HG02885 (cell line): ENCODE measurements around the gene PI4KA.

Experiments
- ATAC-seq: cut with Tn5 transposase; IDR thresholded peaks from one replicate; pipeline ENCODE4 v1.9.1; 2021; ENCODE audit warnings: mild to moderate bottlenecking; ENCODE audit not compliant: unreplicated experiment, poor library complexity

The PI4KA gene

GRCh38 chr22:20794650-20795413 lies 63.8 kb downstream of the PI4KA start:
- ATAC-seq = no peak

DNA sequence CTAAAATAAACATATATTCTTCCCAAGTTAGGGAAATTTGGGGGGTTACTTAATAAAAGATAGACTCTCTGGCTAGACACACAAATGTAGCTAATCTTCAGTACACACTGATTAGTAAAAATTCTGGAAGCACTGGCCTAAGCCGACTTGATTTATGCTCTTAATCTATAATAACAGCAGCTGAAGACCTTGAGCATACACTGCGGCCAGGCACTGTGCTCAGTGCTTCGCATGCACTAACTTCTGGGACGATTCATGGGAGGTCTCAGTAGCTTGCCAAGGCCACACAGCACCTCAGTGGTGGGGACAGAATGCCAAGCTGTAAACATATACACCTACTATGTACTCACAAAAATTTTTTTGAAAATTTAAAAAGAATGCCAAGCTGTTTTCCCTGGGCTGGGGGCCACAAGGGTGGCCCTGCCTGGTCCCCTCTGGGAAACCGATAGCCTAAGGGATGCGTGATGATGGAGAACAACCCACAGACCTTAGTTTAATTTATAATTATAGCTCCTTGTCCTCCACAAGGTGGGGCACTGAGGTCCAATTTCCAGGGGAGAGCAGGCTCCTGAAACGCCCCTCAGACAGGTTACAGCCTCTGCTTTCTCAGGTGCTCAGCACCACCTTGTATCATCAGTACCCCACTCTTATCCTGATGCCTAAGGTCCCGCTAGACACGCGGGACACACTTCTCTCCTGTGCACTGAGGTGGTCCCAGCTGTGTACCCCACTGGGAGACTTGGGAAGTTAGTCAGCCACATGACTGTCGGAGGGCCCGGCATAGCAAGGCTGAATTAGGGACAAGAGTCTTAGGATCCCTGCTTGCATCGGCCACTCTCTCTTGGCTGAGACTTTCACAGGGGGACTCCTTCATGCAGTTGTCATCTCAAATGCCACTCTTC lies 64.6 kb downstream of the PI4KA start:
- no peak for ATAC-seq

DNA sequence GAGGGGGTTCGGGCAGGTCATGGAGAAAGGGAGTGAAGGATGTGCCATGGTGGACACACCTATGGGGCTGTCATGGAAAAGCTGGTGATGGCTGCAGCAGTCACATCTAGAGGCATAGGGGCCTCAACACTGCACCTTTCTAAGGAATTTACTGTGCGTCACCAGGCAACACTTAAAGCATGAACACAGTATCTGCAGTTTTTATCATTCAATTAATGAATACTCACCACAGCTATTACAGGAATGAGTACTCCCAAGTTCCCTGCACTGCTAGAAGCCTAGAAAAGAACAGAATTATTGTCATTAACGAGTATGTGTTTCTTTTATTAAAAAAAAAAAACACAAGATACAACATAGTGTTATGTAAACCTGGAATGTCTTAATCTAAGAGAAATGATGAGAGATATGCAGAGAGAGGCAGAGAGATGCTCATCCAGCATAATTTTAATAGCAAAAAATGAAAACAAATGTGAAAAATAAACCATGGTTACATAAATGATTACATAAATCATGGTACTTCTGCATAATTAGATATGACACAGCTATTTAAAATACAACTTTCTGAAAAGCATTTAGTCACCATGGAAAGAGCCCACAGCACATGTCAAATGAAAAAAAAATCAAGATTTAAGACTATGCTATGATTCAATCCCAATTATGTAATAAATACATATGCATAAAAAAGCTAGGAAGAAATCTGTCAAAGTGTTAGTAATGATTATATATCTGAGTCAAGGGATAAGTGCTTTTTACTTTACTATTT lies 65.5 kb downstream of the PI4KA start:
- no peak for ATAC-seq

- ATAC-seq = no peak
These were observed 66.2 kb downstream of the PI4KA start for GRCh38 chr22:20792221-20792965.

DNA sequence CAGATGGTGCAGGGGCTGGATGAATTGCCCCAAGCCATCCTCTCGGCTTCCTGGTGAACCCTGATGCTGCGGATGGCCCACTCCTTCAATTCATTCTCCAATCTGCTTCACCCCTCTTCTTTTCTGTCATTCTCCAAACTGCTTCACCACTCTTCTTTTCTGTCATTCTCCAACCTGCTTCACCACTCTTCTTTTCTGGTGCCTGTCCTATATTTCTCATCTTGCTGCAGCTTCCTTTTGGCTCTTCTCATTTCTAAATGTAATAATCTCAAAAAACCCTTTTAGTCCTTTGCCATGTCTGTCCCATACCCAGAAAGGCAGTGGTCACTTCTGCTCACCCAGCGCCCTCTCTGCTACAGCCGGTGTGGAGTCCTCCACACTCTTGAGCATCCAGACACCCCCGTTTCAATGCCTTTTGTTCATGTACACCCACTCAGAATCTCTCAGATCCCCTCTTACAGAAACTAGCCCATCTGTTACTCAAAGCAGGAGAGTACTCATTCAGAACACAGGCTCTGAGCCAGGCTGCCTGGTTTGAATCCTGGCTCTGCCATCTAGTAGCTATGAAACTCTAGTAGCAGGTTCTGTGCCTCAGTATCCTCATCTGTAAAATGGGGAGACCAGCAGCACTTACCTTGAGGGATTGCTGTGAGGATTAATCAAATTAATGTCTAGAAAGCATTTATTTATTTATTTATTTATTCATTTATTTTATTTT lies 69.8 kb downstream of the PI4KA start:
- no peak for ATAC-seq

- no peak for ATAC-seq
These were observed 70.6 kb downstream of the PI4KA start for GRCh38 chr22:20787746-20788626.

- no peak for ATAC-seq
These were observed 71.4 kb downstream of the PI4KA start for GRCh38 chr22:20787223-20787622.

- no peak for ATAC-seq
These were observed 72.1 kb downstream of the PI4KA start for GRCh38 chr22:20786536-20786979.

DNA sequence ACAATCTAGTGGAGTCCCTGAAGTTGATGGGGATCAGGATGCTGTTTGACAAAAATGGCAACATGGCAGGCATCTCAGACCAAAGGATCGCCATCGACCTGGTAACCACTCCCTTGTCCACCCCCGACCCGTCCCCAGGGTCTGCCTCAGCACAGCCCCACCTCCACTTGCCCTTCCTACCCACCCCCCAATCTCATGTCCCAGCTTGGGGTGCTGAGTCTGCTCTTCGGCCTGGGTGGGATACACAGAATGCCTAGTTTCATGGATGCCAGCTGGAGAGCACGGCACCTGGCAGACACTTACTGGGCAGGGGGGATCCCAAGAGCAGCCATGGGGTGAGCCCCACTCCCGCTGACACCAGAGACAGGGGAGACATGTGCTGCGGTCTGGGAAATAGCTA lies 72.6 kb downstream of the PI4KA start:
- no peak for ATAC-seq

DNA sequence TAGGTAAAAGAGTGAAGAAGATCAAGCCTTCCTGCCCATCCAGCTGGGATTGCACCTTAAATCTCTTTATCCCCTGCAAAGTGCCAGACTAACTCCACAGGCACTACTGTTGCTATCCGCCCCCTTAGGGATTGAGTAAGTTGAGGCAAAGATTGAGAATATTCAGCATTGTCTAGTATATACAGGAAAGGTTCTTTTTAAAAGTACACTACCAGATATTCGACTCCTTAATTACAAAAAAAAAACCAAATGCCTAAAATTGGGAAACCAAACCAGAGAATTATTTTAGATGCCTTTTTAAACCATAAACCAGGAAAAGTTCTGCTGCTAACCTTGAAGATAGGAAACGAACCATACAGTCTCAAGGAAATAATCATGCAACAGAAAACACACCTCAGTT lies 73.2 kb downstream of the PI4KA start:
- no peak for ATAC-seq

DNA sequence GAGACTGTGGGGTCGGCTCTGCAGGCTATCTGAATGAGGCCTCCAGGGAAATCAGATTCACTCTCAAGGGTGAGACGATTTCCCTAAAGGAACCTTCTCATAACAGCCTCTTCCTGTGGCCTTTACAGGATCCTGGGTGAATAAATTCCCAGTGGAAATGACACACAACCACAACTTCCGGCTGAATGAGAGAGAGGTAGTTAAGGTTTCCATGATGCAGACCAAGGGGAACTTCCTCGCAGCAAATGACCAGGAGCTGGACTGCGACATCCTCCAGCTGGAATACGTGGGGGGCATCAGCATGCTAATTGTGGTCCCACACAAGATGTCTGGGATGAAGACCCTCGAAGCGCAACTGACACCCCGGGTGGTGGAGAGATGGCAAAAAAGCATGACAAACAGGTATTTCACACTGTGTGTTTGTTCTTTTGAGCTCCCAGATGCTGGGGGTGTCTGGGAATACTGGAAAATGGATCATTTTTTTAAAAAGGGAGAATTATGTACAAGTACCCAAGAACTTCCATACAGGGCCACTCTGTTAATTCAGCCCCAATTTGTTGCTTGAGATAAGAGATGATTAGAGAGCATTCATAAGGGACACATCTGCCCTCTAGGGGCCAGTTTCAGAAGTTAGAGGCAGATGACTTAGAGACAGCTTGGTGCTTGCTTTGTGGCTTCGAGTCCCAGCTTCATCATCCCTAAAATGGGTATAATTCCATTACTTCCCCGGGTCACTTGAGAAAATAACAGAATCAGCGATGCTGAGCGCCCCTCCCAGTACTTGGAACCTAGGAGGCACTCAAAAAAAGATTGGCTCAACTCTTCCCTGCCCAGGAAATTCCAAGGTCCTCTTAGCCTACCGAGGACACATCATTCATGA lies 74.5 kb downstream of the PI4KA start:
- ATAC-seq = no peak

DNA sequence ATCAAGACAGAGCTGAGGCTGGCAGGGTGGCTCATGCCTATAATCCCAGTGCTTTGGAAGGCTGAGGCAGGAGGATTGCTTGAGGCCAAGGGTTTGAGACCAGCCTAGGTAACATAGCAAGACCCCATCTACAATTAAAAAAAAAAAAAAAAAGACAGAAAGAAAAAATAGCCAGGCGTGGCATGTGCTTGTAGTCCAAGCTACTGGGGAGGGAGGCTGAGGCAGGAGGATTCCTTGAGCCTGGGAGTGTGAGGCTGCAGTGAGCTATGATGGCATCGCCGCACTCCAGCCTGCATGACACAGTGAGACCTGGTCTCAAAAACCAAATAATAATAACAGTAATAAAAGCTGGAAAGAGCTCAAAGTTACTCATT lies 75.3 kb downstream of the PI4KA start:
- no peak for ATAC-seq

- no peak for ATAC-seq
These were observed 75.9 kb downstream of the PI4KA start for GRCh38 chr22:20782596-20783299.

GRCh38 chr22:20782083-20782482 lies 76.5 kb downstream of the PI4KA start:
- no peak for ATAC-seq

GRCh38 chr22:20781272-20781990 lies 77.2 kb downstream of the PI4KA start:
- no peak for ATAC-seq

DNA sequence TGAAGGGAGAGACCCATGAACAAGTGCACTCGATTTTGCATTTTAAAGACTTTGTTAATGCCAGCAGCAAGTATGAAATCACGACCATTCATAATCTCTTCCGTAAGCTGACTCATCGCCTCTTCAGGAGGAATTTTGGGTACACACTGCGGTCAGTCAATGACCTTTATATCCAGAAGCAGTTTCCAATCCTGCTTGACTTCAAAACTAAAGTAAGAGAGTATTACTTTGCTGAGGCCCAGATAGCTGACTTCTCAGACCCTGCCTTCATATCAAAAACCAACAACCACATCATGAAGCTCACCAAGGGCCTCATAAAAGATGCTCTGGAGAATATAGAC lies 78.8 kb downstream of the PI4KA start:
- no peak for ATAC-seq
